A549 (cell line): Measurements from ENCODE around the gene TEKT5. TPM values are rescaled to one million over a fixed set of nuclear protein-coding genes. Genes with fewer than 3 reads are reported as not detected.

Experiments used
- ATAC-seq, 2 experiments: fragments of 200-7000 bp in 1 of 2; fragments of >200 bp in 1 of 2; cut with Nextera tagmentation in 1 of 2; cut with Tn5 transposase in 1 of 2; 3 replicates each; pipeline versions ENCODE4 v1.8.0 to v1.9.1; 2018 to 2020; ENCODE audit warnings: mild to moderate bottlenecking in 1 of 2, moderate library complexity in 1 of 2
- CTCF ChIA-PET: fragments of 300-600 bp; sonication (Branson Sonifier 250); formaldehyde crosslinking; extraction: SDS; loops from one replicate; lab custom pipeline; 2021; ENCODE audit warnings: antibody characterized with exemption, inconsistent platforms; lab: Yijun Ruan, JAX
- POLR2A ChIA-PET: fragments of 350-600 bp; formaldehyde crosslinking; extraction: SDS; loops from one replicate; lab custom pipeline; 2021; ENCODE audit warnings: antibody characterized with exemption, inconsistent platforms; lab: Yijun Ruan, JAX
- DNase-seq, 2 experiments: peaks; one replicate each; pipeline versions ENCODE4 v3.0.0 to v3.0.0-alpha.2; 2011 to 2016; ENCODE audit warnings: low read depth in 1 of 2, low spot score in 1 of 2
- FAIRE-seq: peaks from 2 replicates; lab custom pipeline; 2011; peaks lifted over from hg19 to GRCh38; lab: Jason Lieb, UNC
- H3K27ac ChIP-seq, 2 experiments: fragments of >200 bp; sonication (Bioruptor Twin); formaldehyde crosslinking; 3 replicates each; pipeline ENCODE4 v1.5.1; 2016 to 2017
- H3K4me1 ChIP-seq: fragments of >200 bp; sonication (Bioruptor Twin); formaldehyde crosslinking; 3 replicates; pipeline ENCODE4 v1.6.1; 2016
- H3K4me2 ChIP-seq: fragments of >200 bp; sonication (Bioruptor Twin); formaldehyde crosslinking; 3 replicates; pipeline ENCODE4 v1.6.1; 2016
- H3K4me3 ChIP-seq: fragments of >200 bp; sonication (Bioruptor Twin); formaldehyde crosslinking; 3 replicates; pipeline ENCODE4 v1.5.1; 2016
- H3K9me3 ChIP-seq: fragments of >200 bp; sonication (Bioruptor Twin); formaldehyde crosslinking; 3 replicates; pipeline ENCODE4 v1.6.1; 2016
- CBX2 ChIP-seq: fragments of 200-600 bp; sonication (generic); IDR thresholded peaks from 2 replicates; pipeline ENCODE4 v1.6.1; 2016; ENCODE audit warnings: low read depth, mild to moderate bottlenecking, borderline replicate concordance
- CEBPB ChIP-seq, 2 experiments: fragments of >200 bp in 1 of 2; sonication (Bioruptor Twin) in 1 of 2; formaldehyde crosslinking in 1 of 2; IDR thresholded peaks; 2 replicates each; pipeline ENCODE4 v1.6.1; 2012 to 2016
- EHF ChIP-seq: fragments of 250-450 bp; sonication (Bioruptor Pico); IDR thresholded peaks from 2 replicates; pipeline ENCODE4 v1.5.0; 2020; ENCODE audit warnings: mild to moderate bottlenecking
- FOXS1 ChIP-seq: fragments of 250-450 bp; sonication (Bioruptor Pico); IDR thresholded peaks from 2 replicates; pipeline ENCODE4 v1.5.0; 2020; ENCODE audit warnings: mild to moderate bottlenecking, moderate library complexity
- GATA3 ChIP-seq: IDR thresholded peaks from 2 replicates; pipeline ENCODE4 v1.6.1; 2012; ENCODE audit warnings: borderline replicate concordance
- HEYL ChIP-seq: fragments of 250-450 bp; sonication (Bioruptor Pico); IDR thresholded peaks from 2 replicates; pipeline ENCODE4 v1.8.0; 2021; ENCODE audit warnings: mild to moderate bottlenecking, moderate library complexity
- HOXA7 ChIP-seq: fragments of 250-450 bp; sonication (Bioruptor Pico); IDR thresholded peaks from 2 replicates; pipeline ENCODE4 v1.5.0; 2020; ENCODE audit warnings: mild to moderate bottlenecking, moderate library complexity
- HOXB5 ChIP-seq: fragments of 250-450 bp; sonication (Bioruptor Pico); IDR thresholded peaks from 2 replicates; pipeline ENCODE4 v1.5.0; 2020; ENCODE audit warnings: mild to moderate bottlenecking, moderate library complexity
- KDM1A ChIP-seq: fragments of 200-600 bp; sonication (generic); IDR thresholded peaks from 2 replicates; pipeline ENCODE4 v1.6.1; 2016; ENCODE audit warnings: low read depth, mild to moderate bottlenecking
- KDM5A ChIP-seq: fragments of 200-600 bp; sonication (generic); IDR thresholded peaks from 2 replicates; pipeline ENCODE4 v1.6.1; 2016; ENCODE audit warnings: antibody characterized with exemption, mild to moderate bottlenecking
- NFE2L2 ChIP-seq: fragments of 150-350 bp; conservative IDR thresholded peaks from 2 replicates; pipeline ENCODE4 v1.6.1; 2014; ENCODE audit warnings: low read length
- NPAS2 ChIP-seq: fragments of 250-450 bp; sonication (Bioruptor Pico); IDR thresholded peaks from 2 replicates; pipeline ENCODE4 v1.8.0; 2022; ENCODE audit warnings: mild to moderate bottlenecking, moderate library complexity, borderline replicate concordance
- NR3C1 ChIP-seq: fragments of >200 bp; sonication (Bioruptor Twin); formaldehyde crosslinking; IDR thresholded peaks from 3 replicates; pipeline ENCODE4 v1.6.1; 2017
- RAD21 ChIP-seq, 2 experiments: fragments of >200 bp in 1 of 2; sonication (Bioruptor Twin) in 1 of 2; formaldehyde crosslinking in 1 of 2; IDR thresholded peaks in 1 of 2; conservative IDR thresholded peaks in 1 of 2; 2 replicates in 1 of 2; 3 replicates in 1 of 2; pipeline ENCODE4 v1.6.1; 2012 to 2018; ENCODE audit warnings: inconsistent platforms in 1 of 2
- RARB ChIP-seq: fragments of 250-450 bp; sonication (Bioruptor Pico); IDR thresholded peaks from 2 replicates; pipeline ENCODE4 v1.8.0; 2021; ENCODE audit warnings: mild to moderate bottlenecking, moderate library complexity
- RNF2 ChIP-seq: fragments of 200-600 bp; sonication (generic); IDR thresholded peaks from 2 replicates; pipeline ENCODE4 v1.6.1; 2016; ENCODE audit warnings: low read depth, mild to moderate bottlenecking, antibody characterized with exemption, moderate library complexity, borderline replicate concordance
- TFCP2L1 ChIP-seq: fragments of 250-450 bp; sonication (Bioruptor Pico); IDR thresholded peaks from 2 replicates; pipeline ENCODE4 v1.5.0; 2021; ENCODE audit warnings: mild to moderate bottlenecking
- ZC3H11A ChIP-seq: fragments of 450-650 bp; IDR thresholded peaks from 2 replicates; pipeline ENCODE4 v1.6.1; 2014; ENCODE audit warnings: antibody characterized with exemption, mild to moderate bottlenecking
- ZNF302 ChIP-seq: fragments of 250-450 bp; sonication (Bioruptor Pico); IDR thresholded peaks from 2 replicates; pipeline ENCODE4 v1.9.0; 2021; ENCODE audit warnings: inconsistent platforms, mild to moderate bottlenecking, moderate library complexity
- ZSCAN20 ChIP-seq: fragments of 250-450 bp; sonication (Bioruptor Pico); IDR thresholded peaks from 2 replicates; pipeline ENCODE4 v1.8.0; 2022; ENCODE audit warnings: mild to moderate bottlenecking, moderate library complexity
- WGBS: methylation state at CpG from one replicate; pipeline ENCODE4 v1.1.6; 2017; ENCODE audit errors: missing lambda C conversion rate; 5-methylcytosine and 5-hydroxymethylcytosine counted together
- polyA plus RNA-seq, 4 experiments: library from polyadenylated mRNA; depleted of rRNA in 3 of 4; stranded (reverse); fragments of >200 nt; fragmentation: RNase III in 1 of 4; extraction: RNeasy Plus Mini Kit Qiagen cat#74134 plus additional on column Dnase treatment in 1 of 4; gene quantifications; 2 replicates in 3 of 4; 3 replicates in 1 of 4; pipeline ENCODE4 v1.2.3, GENCODE V29; 2011 to 2017
- TF ChIP-seq, protein P1 (sequence below): fragments of >200 bp; sonication (Bioruptor Twin); formaldehyde crosslinking; IDR thresholded peaks from 2 replicates; pipeline ENCODE4 v1.6.1; 2016
- TF ChIP-seq, protein P2 (sequence below): IDR thresholded peaks from 2 replicates; pipeline ENCODE4 v1.6.1; 2012
- TF ChIP-seq, protein P3 (sequence below): IDR thresholded peaks from 2 replicates; pipeline ENCODE4 v1.6.1; 2012
- TF ChIP-seq, protein P4 (sequence below): fragments of 450-650 bp; IDR thresholded peaks from 2 replicates; pipeline ENCODE4 v1.6.1; 2014; ENCODE audit warnings: antibody characterized with exemption
- TF ChIP-seq, protein P5 (sequence below): fragments of 250-450 bp; sonication (Bioruptor Pico); IDR thresholded peaks from 2 replicates; pipeline ENCODE4 v1.5.0; 2020; ENCODE audit warnings: low read depth, mild to moderate bottlenecking, moderate library complexity
- TF ChIP-seq, protein P6 (sequence below): IDR thresholded peaks from 2 replicates; pipeline ENCODE4 v1.6.1; 2012; ENCODE audit warnings: low read depth, borderline replicate concordance

The TEKT5 gene
- polyA plus RNA-seq, 2 of the 4 experiments (the other 2 are of a cell fraction): 0.14 TPM; not detected in 1

DNA sequence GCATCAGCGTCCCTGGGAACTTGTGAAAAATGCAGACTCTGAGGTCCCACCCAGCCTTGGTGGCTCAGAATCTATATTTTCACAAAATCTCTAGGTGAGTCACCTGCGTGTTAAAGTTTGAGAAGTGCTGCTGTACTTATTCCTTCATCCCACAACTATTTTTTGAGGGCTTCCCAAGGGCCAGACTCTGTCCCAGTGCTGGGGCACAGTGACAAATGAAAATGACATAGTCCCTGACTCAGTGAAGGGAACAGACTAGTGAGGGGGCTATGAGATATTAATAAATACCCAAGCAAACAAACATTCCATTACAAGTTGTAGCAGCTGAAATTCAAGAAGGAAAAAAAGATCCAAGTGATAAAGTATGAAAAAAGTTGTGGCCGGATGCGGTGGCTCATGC, 104.4 kb downstream of the TEKT5 start:
- CTCF ChIA-PET: interaction anchor here (0.8 to 1.4 kb wide), 2 partner anchors 17 to 70 kb away, joined by 3 read pairs; no protein-coding TSS in a partner anchor
- H3K27ac ChIP-seq: no peak overlapping the region
- TF ChIP-seq ZC3H11A (no peak), RNF2 (no peak), ZNF302 (CRISPR knock-in tag) (no peak), EHF (CRISPR knock-in tag) (no peak), KDM5A (no peak), CEBPB (IDR thresholded peaks at IDR 0.05) (no peak), NPAS2 (no peak), RARB (no peak), NFE2L2 (no peak), HOXB5 (CRISPR knock-in tag) (no peak), TFCP2L1 (no peak), FOXS1 (CRISPR knock-in tag) (no peak), HEYL (CRISPR knock-in tag) (no peak)
- TF ChIP-seq, protein P1, sequence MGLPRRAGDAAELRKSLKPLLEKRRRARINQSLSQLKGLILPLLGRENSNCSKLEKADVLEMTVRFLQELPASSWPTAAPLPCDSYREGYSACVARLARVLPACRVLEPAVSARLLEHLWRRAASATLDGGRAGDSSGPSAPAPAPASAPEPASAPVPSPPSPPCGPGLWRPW: no peak
- TF ChIP-seq, protein P2, sequence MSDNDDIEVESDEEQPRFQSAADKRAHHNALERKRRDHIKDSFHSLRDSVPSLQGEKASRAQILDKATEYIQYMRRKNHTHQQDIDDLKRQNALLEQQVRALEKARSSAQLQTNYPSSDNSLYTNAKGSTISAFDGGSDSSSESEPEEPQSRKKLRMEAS: no peak
- H3K4me3 ChIP-seq: no peak overlapping the region
- no peaks in the 10 kb centered on the region for H3K9me3 ChIP-seq
- no peak for ATAC-seq
- no peaks in the 10 kb centered on the region for H3K4me1 ChIP-seq
- POLR2A ChIA-PET: no interaction called here
- no peak overlapping the region for H3K4me2 ChIP-seq
- WGBS: 72% methylated on average over 4 of the region's 4 CpGs
- DNase-seq: no peak
- no peak for FAIRE-seq

DNA sequence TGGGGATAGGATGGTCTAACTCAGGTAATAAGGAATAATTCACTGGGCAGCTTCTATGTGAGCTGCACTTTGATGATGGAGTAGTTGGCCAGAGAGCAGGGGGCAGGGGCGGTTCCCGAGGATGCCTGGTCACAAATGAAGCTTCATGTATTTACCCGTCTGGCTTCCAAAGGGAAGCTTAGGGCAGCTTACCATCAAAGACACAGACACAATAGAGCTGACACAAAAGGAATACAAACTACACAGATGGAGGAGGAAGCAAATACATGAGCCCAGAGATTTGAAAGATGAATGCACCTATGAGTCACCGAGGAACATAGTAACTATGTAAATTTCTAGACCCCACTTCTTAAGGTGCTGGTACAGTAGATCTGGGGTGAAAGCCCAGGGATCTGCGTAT, 105.6 kb downstream of the TEKT5 start:
- DNase-seq (no peak), ATAC-seq (no peak), FAIRE-seq (no peak)
- Histone ChIP-seq H3K9me3 (no peaks in the 10 kb centered on the region), H3K27ac (no peak overlapping the region), H3K4me1 (no peaks in the 10 kb centered on the region), H3K4me3 (no peak overlapping the region), H3K4me2 (no peak overlapping the region)
- ChIA-PET CTCF (no interaction called here), POLR2A (no interaction called here)
- TF ChIP-seq, protein P3, sequence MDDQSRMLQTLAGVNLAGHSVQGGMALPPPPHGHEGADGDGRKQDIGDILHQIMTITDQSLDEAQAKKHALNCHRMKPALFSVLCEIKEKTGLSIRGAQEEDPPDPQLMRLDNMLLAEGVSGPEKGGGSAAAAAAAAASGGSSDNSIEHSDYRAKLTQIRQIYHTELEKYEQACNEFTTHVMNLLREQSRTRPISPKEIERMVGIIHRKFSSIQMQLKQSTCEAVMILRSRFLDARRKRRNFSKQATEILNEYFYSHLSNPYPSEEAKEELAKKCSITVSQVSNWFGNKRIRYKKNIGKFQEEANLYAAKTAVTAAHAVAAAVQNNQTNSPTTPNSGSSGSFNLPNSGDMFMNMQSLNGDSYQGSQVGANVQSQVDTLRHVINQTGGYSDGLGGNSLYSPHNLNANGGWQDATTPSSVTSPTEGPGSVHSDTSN: no peak
- TF ChIP-seq TFCP2L1: no peak
- TF ChIP-seq KDM1A: no peak
- TF ChIP-seq, all 56 proteins: peak for 0
- WGBS: 28% methylated on average over 5 of the region's 5 CpGs

DNA sequence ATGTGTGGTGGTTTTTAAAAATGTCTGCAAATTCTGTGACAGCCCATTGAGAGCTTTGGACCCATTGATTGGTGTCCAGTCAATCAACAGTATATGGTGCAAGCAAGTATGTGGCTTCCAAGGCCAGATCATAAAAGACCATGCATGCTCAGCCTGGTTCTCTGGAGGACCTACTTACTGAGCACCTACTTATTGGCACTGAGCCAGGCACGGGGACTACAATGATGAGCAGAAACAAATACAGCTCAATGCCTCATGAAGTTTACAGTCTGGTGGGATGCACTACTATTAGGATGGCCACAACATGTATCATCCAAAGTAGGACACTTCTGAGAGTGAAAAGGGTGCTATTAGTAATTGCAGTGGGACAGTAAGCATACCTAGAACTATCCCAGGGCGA, 107.1 kb downstream of the TEKT5 start:
- Histone ChIP-seq H3K4me2 (no peak overlapping the region), H3K27ac (no peak overlapping the region), H3K4me1 (no peaks in the 10 kb centered on the region), H3K9me3 (no peaks in the 10 kb centered on the region), H3K4me3 (no peak overlapping the region)
- DNase-seq (no peak), FAIRE-seq (no peak), ATAC-seq (no peak)
- WGBS: 28% methylated on average over 2 of the region's 2 CpGs
- no peak for TF ChIP-seq NPAS2
- no peak for TF ChIP-seq HOXA7
- no peak for TF ChIP-seq ZSCAN20 (CRISPR knock-in tag)
- no peak for TF ChIP-seq RAD21 (conservative IDR thresholded peaks at IDR 0.05 in 1 of 2, IDR thresholded peaks at IDR 0.05 in 1 of 2)
- TF ChIP-seq, protein P1: no peak
- TF ChIP-seq CBX2: no peak
- no peak for TF ChIP-seq FOXS1 (CRISPR knock-in tag)
- TF ChIP-seq, protein P4, sequence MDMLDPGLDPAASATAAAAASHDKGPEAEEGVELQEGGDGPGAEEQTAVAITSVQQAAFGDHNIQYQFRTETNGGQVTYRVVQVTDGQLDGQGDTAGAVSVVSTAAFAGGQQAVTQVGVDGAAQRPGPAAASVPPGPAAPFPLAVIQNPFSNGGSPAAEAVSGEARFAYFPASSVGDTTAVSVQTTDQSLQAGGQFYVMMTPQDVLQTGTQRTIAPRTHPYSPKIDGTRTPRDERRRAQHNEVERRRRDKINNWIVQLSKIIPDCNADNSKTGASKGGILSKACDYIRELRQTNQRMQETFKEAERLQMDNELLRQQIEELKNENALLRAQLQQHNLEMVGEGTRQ: no peak
- TF ChIP-seq, protein P5, sequence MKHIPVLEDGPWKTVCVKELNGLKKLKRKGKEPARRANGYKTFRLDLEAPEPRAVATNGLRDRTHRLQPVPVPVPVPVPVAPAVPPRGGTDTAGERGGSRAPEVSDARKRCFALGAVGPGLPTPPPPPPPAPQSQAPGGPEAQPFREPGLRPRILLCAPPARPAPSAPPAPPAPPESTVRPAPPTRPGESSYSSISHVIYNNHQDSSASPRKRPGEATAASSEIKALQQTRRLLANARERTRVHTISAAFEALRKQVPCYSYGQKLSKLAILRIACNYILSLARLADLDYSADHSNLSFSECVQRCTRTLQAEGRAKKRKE: no peak
- TF ChIP-seq, protein P2: no peak
- TF ChIP-seq NR3C1: no peak
- no peak for TF ChIP-seq GATA3
- TF ChIP-seq, protein P6, sequence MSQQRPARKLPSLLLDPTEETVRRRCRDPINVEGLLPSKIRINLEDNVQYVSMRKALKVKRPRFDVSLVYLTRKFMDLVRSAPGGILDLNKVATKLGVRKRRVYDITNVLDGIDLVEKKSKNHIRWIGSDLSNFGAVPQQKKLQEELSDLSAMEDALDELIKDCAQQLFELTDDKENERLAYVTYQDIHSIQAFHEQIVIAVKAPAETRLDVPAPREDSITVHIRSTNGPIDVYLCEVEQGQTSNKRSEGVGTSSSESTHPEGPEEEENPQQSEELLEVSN: no peak
- ChIA-PET POLR2A (no interaction called here), CTCF (interaction anchor here (1.5 kb wide), 1 partner anchor 150 kb away, joined by 4 read pairs; no protein-coding TSS in a partner anchor)
